ENCODE results near the gene MRPL37.
A peak's percentile ranks its signal among the peaks of the same experiment; 100 is the strongest.
"Not testable (repeated sequence)": the region's sequence is repeated elsewhere in the genome, so short reads cannot be mapped to it uniquely, and the experiment has no call there.

MRPL37 gene

GRCh38 chr1:54220004-54220811 is 20.2 kb downstream of the MRPL37 start:
- no peak for DNase-seq

- DNase-seq: no peak
These were observed 21.3 kb downstream of the MRPL37 start for GRCh38 chr1:54221113-54221834.

GRCh38 chr1:54221867-54222484 is 22.0 kb downstream of the MRPL37 start:
- no peak for DNase-seq

GRCh38 chr1:54222711-54223110 is 22.7 kb downstream of the MRPL37 start:
- DNase-seq: no peak

GRCh38 chr1:54223441-54224202 is 23.7 kb downstream of the MRPL37 start:
- DNase-seq: no peak

GRCh38 chr1:54224233-54224632 is 24.3 kb downstream of the MRPL37 start:
- DNase-seq: no peak

- no peak for DNase-seq
These were observed 25.4 kb downstream of the MRPL37 start for GRCh38 chr1:54225378-54225777.

- DNase-seq: no peak
These were observed 26.1 kb downstream of the MRPL37 start for GRCh38 chr1:54225986-54226559.

- no peak for DNase-seq
These were observed 27.2 kb downstream of the MRPL37 start for GRCh38 chr1:54227091-54227602.

GRCh38 chr1:54227891-54228310 is 27.9 kb downstream of the MRPL37 start:
- DNase-seq: no peak

- DNase-seq: no peak
These were observed 28.7 kb downstream of the MRPL37 start for GRCh38 chr1:54228638-54229079.

GRCh38 chr1:54229281-54229891 is 29.4 kb downstream of the MRPL37 start:
- peak; percentile 66 to 69 for DNase-seq

GRCh38 chr1:54230507-54231339 is 30.8 kb downstream of the MRPL37 start:
- peak; percentile 68 to 75 for DNase-seq

- not testable (repeated sequence) for DNase-seq
These were observed 33.2 kb downstream of the MRPL37 start for GRCh38 chr1:54233196-54233595.

GRCh38 chr1:54234284-54234683 is 34.3 kb downstream of the MRPL37 start:
- no peak for DNase-seq

- no peak for DNase-seq
These were observed 37.6 kb downstream of the MRPL37 start for GRCh38 chr1:54237586-54237985.

GRCh38 chr1:54238353-54239034 is 38.5 kb downstream of the MRPL37 start:
- DNase-seq: no peak

- no peak for DNase-seq
These were observed 39.0 kb downstream of the MRPL37 start for GRCh38 chr1:54239035-54239383.

GRCh38 chr1:54239631-54240031 is 39.7 kb downstream of the MRPL37 start:
- no peak for DNase-seq

GRCh38 chr1:54240741-54241335 is 40.9 kb downstream of the MRPL37 start:
- no peak for DNase-seq
